Activated CD4-positive, alpha-beta T cell treated with anti-CD3 and anti-CD28 coated beads, Interleukin-2, Interleukin-6, amounts not matched to agents 100 ng/mL and 50 ng/mL, durations not matched to agents 16 hours and 8 hours (primary cell): ENCODE results near the gene C10orf88.
A peak's percentile ranks its signal among the peaks of the same experiment; 100 is the strongest.
"Not testable (repeated sequence)": the region's sequence is repeated elsewhere in the genome, so short reads cannot be mapped to it uniquely, and the experiment has no call there.

Experiments used
- DNase-seq: peaks from one replicate; pipeline ENCODE4 v3.0.0-alpha.2; 2020

The C10orf88 gene

DNA sequence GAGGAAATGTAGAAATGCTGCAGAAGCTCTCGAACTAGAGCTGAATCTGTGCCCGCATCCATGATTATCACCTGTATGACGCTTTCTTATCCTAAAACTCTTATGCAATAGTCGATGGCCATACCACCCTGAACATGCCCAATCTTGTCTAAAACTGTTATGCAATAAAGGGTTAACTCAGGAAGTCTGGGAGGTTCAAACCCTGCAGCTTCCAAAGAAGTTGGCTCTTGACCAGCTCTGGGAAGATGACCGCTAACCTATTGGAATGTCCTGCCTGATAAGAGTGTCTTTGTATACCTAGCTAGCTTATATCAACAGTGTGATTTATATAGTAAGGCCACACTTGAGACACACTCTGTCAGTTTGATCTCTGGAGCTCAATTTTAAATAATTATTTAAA is 3.4 kb upstream of the C10orf88 start:
- no peak for DNase-seq

DNA sequence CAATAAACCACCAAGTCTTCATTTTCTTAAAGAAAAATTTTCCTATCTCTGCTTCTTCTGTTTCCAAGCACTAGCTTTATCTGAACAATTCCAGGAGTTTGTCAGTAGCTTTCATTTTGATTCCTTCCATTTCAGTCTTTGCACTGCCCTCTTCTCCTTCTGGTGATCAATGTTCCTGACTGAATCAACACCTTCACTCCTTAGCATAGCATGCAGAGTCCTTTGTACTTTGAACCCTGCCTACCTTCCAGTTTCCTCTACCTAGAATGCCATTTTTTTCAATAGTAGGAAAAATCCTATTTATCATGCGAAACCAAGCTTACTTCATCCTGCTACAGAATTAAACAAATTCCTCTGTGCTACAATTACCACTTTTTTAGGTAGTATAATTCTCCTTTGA is 1.9 kb upstream of the C10orf88 start:
- no peak for DNase-seq

DNA sequence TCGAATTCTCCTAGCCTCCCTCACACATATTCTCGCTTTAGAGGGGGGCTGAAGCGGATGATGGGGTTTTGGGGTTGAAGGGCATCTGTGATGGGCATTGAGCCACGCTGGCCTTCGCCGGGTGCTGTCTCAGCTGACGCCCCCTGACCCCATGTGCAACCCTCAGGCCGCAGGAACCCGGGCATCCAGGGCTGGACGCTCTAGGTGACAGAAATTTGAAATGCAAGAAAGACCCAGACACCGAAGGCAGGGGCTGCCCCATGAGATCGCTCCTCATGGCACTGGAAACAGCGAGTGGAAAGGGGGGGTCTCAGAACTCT is 664 bp upstream of the C10orf88 start:
- no peak for DNase-seq

DNA sequence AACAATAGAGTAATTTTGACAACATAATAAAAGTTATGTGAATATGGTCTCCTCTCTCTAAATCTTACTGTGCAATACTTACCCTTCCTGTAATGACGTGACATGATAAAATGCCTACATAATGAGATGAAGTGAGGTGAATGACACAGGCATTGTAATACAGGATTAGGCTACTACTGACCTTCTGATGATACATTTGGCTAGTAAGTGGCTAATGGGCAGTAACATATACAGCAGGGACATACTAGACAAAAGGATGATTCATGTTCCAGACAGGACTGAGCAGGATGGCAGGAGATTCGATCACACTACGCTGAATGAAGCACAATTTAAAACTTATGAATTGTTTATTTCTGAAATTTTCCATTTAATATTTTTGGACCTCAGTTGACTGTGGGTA is 4.7 kb downstream of the C10orf88 start:
- no peak for DNase-seq

DNA sequence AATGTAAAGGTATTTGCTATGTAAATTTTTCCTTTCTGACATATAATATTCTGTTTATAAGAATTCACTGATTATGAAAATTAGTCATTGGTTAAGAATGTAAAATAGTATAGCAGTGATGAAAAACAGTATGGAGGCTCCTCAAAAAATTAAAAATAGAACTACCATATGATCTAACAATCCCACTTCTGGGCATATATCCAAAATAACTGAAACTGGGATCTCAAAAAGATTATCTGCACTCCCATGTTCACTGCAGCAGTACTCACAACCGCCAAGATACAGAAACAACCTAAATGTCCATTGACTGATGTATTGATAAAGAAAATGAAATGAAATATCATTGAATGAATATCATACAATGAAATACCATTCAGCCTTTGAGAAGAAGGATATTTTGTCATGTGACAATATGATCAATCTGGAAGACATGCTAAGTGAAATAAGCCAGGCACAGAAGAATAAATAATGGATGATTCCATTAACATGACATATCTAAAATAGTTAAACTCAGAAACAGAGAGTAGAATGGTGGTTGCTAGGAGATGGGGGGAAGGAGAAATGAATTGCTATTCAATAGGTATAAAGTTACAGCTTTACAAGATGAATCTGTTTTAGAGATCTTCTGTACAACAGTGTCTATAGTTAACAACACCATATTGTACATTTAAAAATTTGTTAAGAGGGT is 14.0 kb downstream of the C10orf88 start:
- DNase-seq: no peak

DNA sequence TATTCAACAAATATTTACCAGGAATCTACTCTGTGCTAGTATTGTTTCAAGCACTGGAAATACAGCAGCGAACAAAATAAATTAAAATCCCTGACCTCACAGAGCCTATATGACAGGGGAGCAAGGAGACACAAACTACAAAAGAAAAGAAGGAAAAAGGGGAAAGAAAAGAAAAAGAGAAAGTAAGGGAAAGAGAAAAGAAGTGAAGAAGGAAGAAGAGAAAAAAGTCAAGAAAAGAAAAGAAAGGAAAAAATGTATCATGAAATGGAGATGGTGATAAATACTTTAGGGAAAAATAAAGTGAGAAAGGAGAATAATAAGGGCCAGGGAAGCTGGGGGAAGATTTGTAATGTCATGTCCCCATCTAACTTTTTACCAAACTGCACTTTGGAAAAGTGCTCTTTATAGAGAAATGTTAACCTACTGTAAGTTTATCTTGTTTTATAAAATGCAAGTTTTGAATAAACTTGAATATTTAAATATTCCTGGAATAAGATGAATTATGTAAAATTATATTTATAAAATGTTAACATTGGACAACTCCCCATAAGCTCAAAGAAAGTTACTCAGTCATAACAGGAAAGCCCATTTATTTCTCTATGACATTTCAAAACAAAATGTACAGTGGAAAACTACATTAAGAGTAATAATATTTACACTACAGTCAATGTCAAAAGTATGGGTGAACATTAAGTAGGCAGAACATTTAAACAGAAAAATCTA is 14.7 kb downstream of the C10orf88 start:
- no peak for DNase-seq

DNA sequence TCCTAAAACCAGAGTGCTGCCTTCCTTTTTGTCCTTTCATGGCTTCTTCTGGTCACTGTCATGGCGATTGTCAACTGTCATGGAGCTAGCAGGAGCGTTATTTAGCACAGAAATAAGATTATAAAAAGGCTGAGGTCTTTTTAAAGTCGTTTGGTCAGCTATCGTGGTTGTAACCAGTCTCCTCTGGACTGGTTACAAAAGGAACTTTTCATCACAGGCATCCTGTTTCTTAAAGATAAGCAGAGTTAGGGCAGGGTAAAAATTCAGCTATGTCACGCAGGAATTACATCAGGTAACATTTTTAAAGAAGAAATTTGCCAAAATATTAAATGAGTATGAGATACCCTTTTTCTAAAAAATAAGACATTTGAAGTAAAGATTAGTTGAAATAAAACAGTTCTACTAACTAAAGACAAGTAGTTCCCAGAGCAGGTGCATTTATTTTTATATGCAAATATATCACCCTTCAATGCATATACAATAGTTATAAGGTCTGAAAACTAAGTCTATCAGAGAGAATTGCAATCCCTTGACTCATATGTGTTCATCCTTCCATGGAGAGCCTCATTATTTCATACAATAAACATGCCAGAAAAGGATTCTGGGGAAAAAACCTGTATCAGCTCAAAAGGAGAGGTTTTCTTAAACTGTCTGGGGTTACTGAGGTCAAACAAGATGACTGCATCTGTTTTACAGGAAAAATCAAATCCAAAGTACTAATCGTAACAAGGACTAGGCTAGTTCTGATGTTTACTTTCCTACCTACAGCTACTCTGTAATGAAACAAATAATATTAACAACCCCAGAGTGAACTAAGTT is 22.7 kb downstream of the C10orf88 start:
- DNase-seq: no peak

DNA sequence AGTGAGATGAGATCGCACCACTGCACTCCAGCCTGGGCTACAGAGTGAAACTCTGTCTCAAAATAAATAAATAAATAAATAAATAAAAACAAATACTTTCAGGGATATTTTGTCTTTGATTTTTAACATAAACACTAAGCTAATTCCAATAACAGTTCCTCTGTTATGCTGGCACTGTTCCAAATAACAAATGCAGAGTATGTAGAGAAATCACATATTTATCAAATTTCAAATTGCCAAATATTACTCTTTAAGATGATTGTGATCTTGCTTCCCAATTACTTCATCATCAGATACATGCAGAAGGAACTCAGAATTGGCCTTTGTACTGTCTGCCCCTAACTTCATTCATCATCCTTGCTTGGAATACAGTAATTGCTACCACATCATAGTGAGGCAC is 23.9 kb downstream of the C10orf88 start:
- no peak for DNase-seq

DNA sequence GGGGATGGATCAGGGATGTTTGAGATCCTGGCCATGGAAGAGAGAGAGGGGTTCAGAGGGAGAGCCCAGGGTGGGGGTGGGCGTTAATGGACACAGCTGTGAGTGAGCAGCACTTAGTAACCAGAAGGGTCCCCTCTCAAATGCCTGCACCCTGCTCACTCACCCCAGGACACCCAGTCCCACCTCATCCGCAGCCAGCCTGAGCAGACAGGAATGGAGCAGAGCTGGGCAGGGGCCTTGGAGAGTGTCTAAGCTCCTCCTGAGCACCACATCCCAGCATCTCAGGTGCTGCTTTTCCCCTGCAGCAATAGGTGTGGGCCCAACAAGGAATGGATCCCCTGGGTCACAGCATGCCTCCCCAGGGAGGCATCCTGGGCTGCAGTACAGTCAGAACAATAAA is 38.3 kb downstream of the C10orf88 start:
- DNase-seq: no peak

DNA sequence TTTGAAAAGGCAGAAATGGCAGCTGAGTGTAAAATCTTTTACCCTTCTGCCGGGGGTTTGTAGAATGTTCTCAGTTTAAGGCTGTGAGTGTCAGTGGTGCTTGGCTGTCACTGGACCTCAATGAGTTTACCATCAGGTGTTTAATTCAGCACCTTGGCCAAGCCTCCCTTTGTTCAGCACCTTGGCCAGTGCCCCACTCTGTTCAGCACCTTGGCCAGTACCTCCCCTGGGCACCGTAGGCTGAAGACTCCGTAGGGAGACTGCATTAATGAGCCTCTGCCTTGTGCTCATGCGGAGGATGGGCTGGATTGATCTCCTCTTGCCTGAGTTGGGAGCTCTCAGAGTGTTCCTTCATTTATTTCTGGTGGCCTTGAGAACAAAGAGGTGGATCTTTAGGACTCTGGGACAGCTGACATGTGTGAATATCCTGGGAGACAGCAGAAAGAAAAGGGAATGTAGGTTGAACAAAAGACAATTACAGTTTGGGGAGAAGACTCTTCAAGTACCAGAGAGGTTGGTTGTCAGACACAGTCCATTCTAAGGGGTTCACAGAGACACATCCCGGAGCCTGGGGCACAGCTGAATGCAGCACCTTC is 42.0 kb downstream of the C10orf88 start:
- DNase-seq: peak; percentile 49

DNA sequence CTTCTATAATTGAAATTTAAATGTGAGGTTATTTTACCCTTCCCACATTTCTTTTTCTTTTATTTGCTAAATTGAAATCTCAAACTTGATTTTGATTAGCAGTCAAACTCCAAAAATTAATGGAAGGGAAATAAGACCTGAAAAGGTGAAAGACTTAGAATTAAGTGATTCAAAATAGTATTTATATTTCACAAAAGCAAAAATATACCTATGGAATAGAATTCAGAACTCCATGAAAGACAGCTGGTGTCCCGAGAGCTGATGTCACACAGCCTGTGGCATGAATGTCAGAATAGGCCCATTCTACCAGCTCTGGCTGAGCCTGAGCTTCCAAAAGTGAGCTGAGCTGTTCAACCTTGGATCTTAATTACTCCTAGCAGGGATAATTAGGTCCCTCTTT is 43.7 kb downstream of the C10orf88 start, which contains the start of gene FAM24A:
FAM24A (plus strand) TSS at position 301 of the 400 bp plus-strand sequence. CDS start 1,025 bp downstream, outside the sequence.
- no peak for DNase-seq

DNA sequence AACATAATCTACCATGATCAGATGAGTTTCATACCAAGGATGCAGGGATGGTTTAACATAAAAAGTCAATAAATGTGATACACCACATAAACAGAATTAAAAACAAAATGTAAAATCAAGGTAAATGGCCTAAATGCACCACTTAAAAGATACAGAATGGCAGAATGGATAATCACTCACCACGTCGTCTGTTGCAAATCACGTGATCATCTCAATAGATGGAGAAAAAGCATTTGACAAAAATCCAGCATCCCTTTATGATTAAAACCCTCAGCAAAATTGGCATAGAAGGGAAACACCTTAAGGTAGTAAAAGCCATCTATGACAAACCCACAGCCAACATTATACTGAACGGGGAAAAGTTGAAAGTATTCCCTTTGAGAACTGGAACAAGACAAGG is 50.2 kb downstream of the C10orf88 start:
- not testable (repeated sequence) for DNase-seq

DNA sequence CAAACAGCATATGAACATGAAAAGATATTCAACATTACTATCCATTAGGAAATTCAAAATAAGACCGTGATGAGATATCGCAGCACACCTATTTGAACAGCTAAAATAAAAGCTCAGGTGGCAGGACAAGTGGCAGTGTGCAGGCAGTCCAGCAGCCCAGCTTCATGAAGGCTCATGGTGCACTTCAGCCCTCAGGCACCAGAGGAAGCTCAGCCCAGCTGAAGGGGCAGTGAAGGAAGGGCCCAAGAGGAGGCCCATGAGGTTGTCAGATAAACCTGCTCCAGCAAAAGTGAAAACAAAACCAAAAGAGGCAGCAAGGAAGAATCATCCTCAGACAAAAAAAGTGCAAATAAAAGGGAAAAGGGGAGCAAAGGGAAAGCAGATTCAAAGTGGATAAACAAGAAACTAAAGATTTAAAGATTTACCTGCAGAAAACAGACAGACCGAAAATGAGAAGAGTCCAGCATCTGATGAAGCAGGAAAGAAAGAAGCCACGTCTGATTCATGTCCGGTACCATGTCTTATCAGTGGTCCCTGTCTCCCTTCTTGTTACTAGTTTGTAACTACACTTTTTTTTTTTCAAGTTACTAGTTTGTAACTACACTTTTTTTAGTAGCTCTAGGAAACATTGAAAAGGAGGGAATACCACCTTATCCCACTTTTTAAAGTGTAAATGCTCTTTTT is 59.6 kb downstream of the C10orf88 start:
- DNase-seq: no peak

DNA sequence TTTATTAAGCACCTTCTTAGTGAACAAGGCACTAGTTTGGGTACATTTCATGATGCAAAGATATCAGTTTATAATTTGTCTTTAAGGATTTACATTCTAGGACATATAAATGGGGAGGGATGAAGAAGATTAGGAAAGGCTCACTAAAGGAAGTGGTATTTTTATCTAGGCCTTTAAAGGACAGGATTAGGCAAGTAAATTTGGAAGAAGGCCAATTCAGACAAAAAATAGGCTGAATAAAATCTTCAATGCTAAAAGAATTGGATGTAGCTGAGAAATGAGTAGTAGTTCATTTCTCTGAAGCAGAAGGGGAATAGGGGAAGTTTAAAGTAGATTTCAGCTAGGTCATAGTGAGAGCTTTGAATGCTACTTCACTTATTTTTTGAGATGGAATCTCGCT is 69.9 kb downstream of the C10orf88 start:
- DNase-seq: no peak

DNA sequence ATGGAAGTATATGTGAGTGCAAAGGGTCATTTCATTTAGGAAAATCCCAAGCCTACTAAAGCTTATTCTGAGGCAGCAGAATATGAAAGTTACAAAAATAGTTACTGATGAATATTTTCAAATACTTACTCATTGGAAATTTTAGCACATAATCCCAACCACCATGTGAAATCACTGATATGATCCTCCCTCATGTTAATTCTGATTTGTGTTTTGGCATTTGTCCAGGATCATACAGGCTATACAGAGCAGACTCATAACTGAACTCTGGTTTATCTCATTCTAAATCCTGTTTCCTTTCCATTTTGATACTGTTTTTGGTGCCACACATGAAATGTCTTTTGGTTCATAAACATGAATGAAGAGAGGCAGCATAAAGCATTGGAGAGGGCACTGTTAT is 71.3 kb downstream of the C10orf88 start:
- peak; percentile 35 for DNase-seq
